Measurements from ENCODE around the gene ZSWIM9. TPM values are rescaled to one million over a fixed set of nuclear protein-coding genes. Genes with fewer than 3 reads are reported as not detected.

The ZSWIM9 gene
- total and polyA plus RNA-seq, 4 donors, result 6.0 to 21.8 (median 9.7) TPM

GRCh38 chr19:48196321-48196763 is 25.9 kb downstream of the ZSWIM9 start:
- intact Hi-C loops (cut with DNase I), result no loop called here
- WGBS, 2 donors, result 74 to 76% methylated on average over 23 of the region's 23 CpGs

GRCh38 chr19:48196933-48197665 is 26.6 kb downstream of the ZSWIM9 start:
- WGBS, 2 donors, result 53 to 64% methylated on average over 13 of the region's 13 CpGs

More at GRCh38 chr19:48196321-48196763, 25.9 kb downstream of the ZSWIM9 start:
- H3K9me3 ChIP-seq (ENCODE audit: control insufficient read depth, low read length), result no peaks in the 10 kb centered on the region
- no peaks in the 10 kb centered on the region for H3K36me3 ChIP-seq (ENCODE audit: control insufficient read depth in 1 of 2, insufficient read depth in 2 of 2, low read length in 1 of 2)
- DNase-seq (peak in 1 of 2 donors; percentile 72), ATAC-seq (ENCODE audit: low FRiP score) (no peak)
- H3K4me3 ChIP-seq (ENCODE audit: low read length in 2 of 2), result no peak overlapping the region
- no peaks in the 10 kb centered on the region for H3K27me3 ChIP-seq (ENCODE audit: control insufficient read depth in 1 of 2, insufficient read depth in 2 of 2, low read length in 1 of 2)
- no peaks in the 10 kb centered on the region for H3K4me1 ChIP-seq (ENCODE audit: control insufficient read depth in 1 of 2, insufficient read depth in 2 of 2, low read length in 2 of 2)
- no peak overlapping the region for H3K27ac ChIP-seq (ENCODE audit: low read depth in 1 of 2, low read length in 2 of 2)

GRCh38 chr19:48203222-48203793 is 32.8 kb downstream of the ZSWIM9 start:
- intact Hi-C loops (cut with DNase I), result loop anchor here in 1 of 2 donors (10.0 kb wide), 1 partner anchor 51 kb away; the partner anchor contains the start of gene CARD8

More at GRCh38 chr19:48196933-48197665, 26.6 kb downstream of the ZSWIM9 start:
- DNase-seq (peak in 1 of 2 donors; percentile 39), ATAC-seq (ENCODE audit: low FRiP score) (no peak)
- Histone ChIP-seq H3K27me3 (ENCODE audit: control insufficient read depth in 1 of 2, insufficient read depth in 2 of 2, low read length in 1 of 2) (no peaks in the 10 kb centered on the region), H3K27ac (ENCODE audit: low read depth in 1 of 2, low read length in 2 of 2) (no peak overlapping the region), H3K9me3 (ENCODE audit: control insufficient read depth, low read length) (no peaks in the 10 kb centered on the region), H3K4me3 (ENCODE audit: low read length in 2 of 2) (no peak overlapping the region), H3K36me3 (ENCODE audit: control insufficient read depth in 1 of 2, insufficient read depth in 2 of 2, low read length in 1 of 2) (no peaks in the 10 kb centered on the region), H3K4me1 (ENCODE audit: control insufficient read depth in 1 of 2, insufficient read depth in 2 of 2, low read length in 2 of 2) (no peaks in the 10 kb centered on the region)
- intact Hi-C loops (cut with DNase I), result no loop called here

GRCh38 chr19:48203794-48204628 is 33.5 kb downstream of the ZSWIM9 start:
- ATAC-seq (ENCODE audit: low FRiP score), result peak; percentile 99
- Histone ChIP-seq H3K27me3 (ENCODE audit: control insufficient read depth in 1 of 2, insufficient read depth in 2 of 2, low read length in 1 of 2) (no peaks in the 10 kb centered on the region), H3K4me3 (ENCODE audit: low read length in 2 of 2) (peak overlapping the region; percentile 48 to 55), H3K36me3 (ENCODE audit: control insufficient read depth in 1 of 2, insufficient read depth in 2 of 2, low read length in 1 of 2) (peaks cover 0 to 1% of the 10 kb centered on the region in 2 donors), H3K27ac (ENCODE audit: low read depth in 1 of 2, low read length in 2 of 2) (peak overlapping the region in 1 of 2 donors; percentile 61), H3K4me1 (ENCODE audit: control insufficient read depth in 1 of 2, insufficient read depth in 2 of 2, low read length in 2 of 2) (no peaks in the 10 kb centered on the region), H3K9me3 (ENCODE audit: control insufficient read depth, low read length) (no peaks in the 10 kb centered on the region)
- intact Hi-C loops (cut with DNase I), result loop anchor here in 1 of 2 donors (10.0 kb wide), 1 partner anchor 51 kb away; the partner anchor contains the start of gene CARD8
- WGBS, 2 donors, result 0 to 1% methylated on average over 34 of the region's 34 CpGs
- DNase-seq, result peak; percentile 95 to 97

More at GRCh38 chr19:48203222-48203793, 32.8 kb downstream of the ZSWIM9 start:
- Histone ChIP-seq H3K27ac (ENCODE audit: low read depth in 1 of 2, low read length in 2 of 2) (peak overlapping the region in 1 of 2 donors; percentile 61), H3K4me3 (ENCODE audit: low read length in 2 of 2) (peak overlapping the region in 1 of 2 donors; percentile 55), H3K9me3 (ENCODE audit: control insufficient read depth, low read length) (no peaks in the 10 kb centered on the region), H3K4me1 (ENCODE audit: control insufficient read depth in 1 of 2, insufficient read depth in 2 of 2, low read length in 2 of 2) (no peaks in the 10 kb centered on the region), H3K36me3 (ENCODE audit: control insufficient read depth in 1 of 2, insufficient read depth in 2 of 2, low read length in 1 of 2) (peaks cover 0 to 1% of the 10 kb centered on the region in 2 donors), H3K27me3 (ENCODE audit: control insufficient read depth in 1 of 2, insufficient read depth in 2 of 2, low read length in 1 of 2) (no peaks in the 10 kb centered on the region)
- DNase-seq (no peak), ATAC-seq (ENCODE audit: low FRiP score) (no peak)
- WGBS, 2 donors, result 17 to 18% methylated on average over 5 of the region's 5 CpGs

- no peak for DNase-seq
- Histone ChIP-seq H3K27me3 (ENCODE audit: control insufficient read depth in 1 of 2, insufficient read depth in 2 of 2, low read length in 1 of 2) (no peaks in the 10 kb centered on the region), H3K4me1 (ENCODE audit: control insufficient read depth in 1 of 2, insufficient read depth in 2 of 2, low read length in 2 of 2) (no peaks in the 10 kb centered on the region), H3K4me3 (ENCODE audit: low read length in 2 of 2) (no peak overlapping the region), H3K36me3 (ENCODE audit: control insufficient read depth in 1 of 2, insufficient read depth in 2 of 2, low read length in 1 of 2) (peaks cover 0 to 1% of the 10 kb centered on the region in 2 donors), H3K9me3 (ENCODE audit: control insufficient read depth, low read length) (no peaks in the 10 kb centered on the region), H3K27ac (ENCODE audit: low read depth in 1 of 2, low read length in 2 of 2) (no peak overlapping the region)
- 87 to 89% methylated on average over 8 to 9 of the region's 9 CpGs for WGBS, 2 donors
- intact Hi-C loops (cut with DNase I), result loop anchor here in 1 of 2 donors (10.0 kb wide), 1 partner anchor 48 kb away; the partner anchor contains the start of gene CARD8
- no peak for ATAC-seq (ENCODE audit: low FRiP score)
These were observed 36.1 kb downstream of the ZSWIM9 start for GRCh38 chr19:48206397-48207093.

- Histone ChIP-seq H3K4me1 (ENCODE audit: control insufficient read depth in 1 of 2, insufficient read depth in 2 of 2, low read length in 2 of 2) (no peaks in the 10 kb centered on the region), H3K9me3 (ENCODE audit: control insufficient read depth, low read length) (no peaks in the 10 kb centered on the region), H3K4me3 (ENCODE audit: low read length in 2 of 2) (no peak overlapping the region), H3K36me3 (ENCODE audit: control insufficient read depth in 1 of 2, insufficient read depth in 2 of 2, low read length in 1 of 2) (peaks cover 0 to 6% of the 10 kb centered on the region in 2 donors), H3K27me3 (ENCODE audit: control insufficient read depth in 1 of 2, insufficient read depth in 2 of 2, low read length in 1 of 2) (no peaks in the 10 kb centered on the region), H3K27ac (ENCODE audit: low read depth in 1 of 2, low read length in 2 of 2) (no peak overlapping the region)
- 77 to 82% methylated on average over 3 of the region's 3 CpGs for WGBS, 2 donors
- intact Hi-C loops (cut with DNase I), result no loop called here
- DNase-seq, result no peak
- ATAC-seq (ENCODE audit: low FRiP score), result no peak
These were observed 39.5 kb downstream of the ZSWIM9 start for GRCh38 chr19:48210005-48210404.

- intact Hi-C loops (cut with DNase I), result no loop called here
- no peak for ATAC-seq (ENCODE audit: low FRiP score)
- WGBS, 2 donors, result 89 to 90% methylated on average over 5 of the region's 5 CpGs
- no peak overlapping the region for H3K27ac ChIP-seq (ENCODE audit: low read depth in 1 of 2, low read length in 2 of 2)
- H3K4me1 ChIP-seq (ENCODE audit: control insufficient read depth in 1 of 2, insufficient read depth in 2 of 2, low read length in 2 of 2), result no peaks in the 10 kb centered on the region
- no peak for DNase-seq
- H3K27me3 ChIP-seq (ENCODE audit: control insufficient read depth in 1 of 2, insufficient read depth in 2 of 2, low read length in 1 of 2), result no peaks in the 10 kb centered on the region
- H3K4me3 ChIP-seq (ENCODE audit: low read length in 2 of 2), result no peak overlapping the region
- H3K9me3 ChIP-seq (ENCODE audit: control insufficient read depth, low read length), result no peaks in the 10 kb centered on the region
- peaks cover 0 to 5% of the 10 kb centered on the region in 2 donors for H3K36me3 ChIP-seq (ENCODE audit: control insufficient read depth in 1 of 2, insufficient read depth in 2 of 2, low read length in 1 of 2)
These were observed 43.5 kb downstream of the ZSWIM9 start for GRCh38 chr19:48213959-48214358.

- H3K27ac ChIP-seq (ENCODE audit: low read depth in 1 of 2, low read length in 2 of 2), result no peak overlapping the region
- no peak overlapping the region for H3K4me3 ChIP-seq (ENCODE audit: low read length in 2 of 2)
- intact Hi-C loops (cut with DNase I), result no loop called here
- no peaks in the 10 kb centered on the region for H3K9me3 ChIP-seq (ENCODE audit: control insufficient read depth, low read length)
- H3K27me3 ChIP-seq (ENCODE audit: control insufficient read depth in 1 of 2, insufficient read depth in 2 of 2, low read length in 1 of 2), result no peaks in the 10 kb centered on the region
- peaks cover 0 to 2% of the 10 kb centered on the region in 2 donors for H3K36me3 ChIP-seq (ENCODE audit: control insufficient read depth in 1 of 2, insufficient read depth in 2 of 2, low read length in 1 of 2)
- DNase-seq (no peak), ATAC-seq (ENCODE audit: low FRiP score) (no peak)
- no peaks in the 10 kb centered on the region for H3K4me1 ChIP-seq (ENCODE audit: control insufficient read depth in 1 of 2, insufficient read depth in 2 of 2, low read length in 2 of 2)
- 79 to 87% methylated on average over 14 of the region's 14 CpGs for WGBS, 2 donors
These were observed 46.5 kb downstream of the ZSWIM9 start for GRCh38 chr19:48216933-48217332.
